Kidney (tissue), 14 donors: ENCODE measurements around the gene BUB1B. TPM values are rescaled to one million over a fixed set of nuclear protein-coding genes. Genes with fewer than 3 reads are reported as not detected.
"Not testable (repeated sequence)": the region's sequence is repeated elsewhere in the genome, so short reads cannot be mapped to it uniquely, and the experiment has no call there.

ENCODE experiments used
- DNase-seq, 5 donors: peaks; one replicate each; pipeline ENCODE4 v3.0.0-alpha.2; 2013 to 2020
- FAIRE-seq: peaks from 2 replicates; lab custom pipeline; 2012; peaks lifted over from hg19 to GRCh38; lab: Jason Lieb, UNC
- H3K27ac ChIP-seq, 2 donors: one replicate each; pipeline ENCODE4 v1.7.0; 2013; ENCODE audit warnings: low read depth in 2 of 2, low read length in 2 of 2, inconsistent platforms in 1 of 2
- H3K27me3 ChIP-seq: one replicate; pipeline ENCODE4 v1.7.1; 2013; ENCODE audit warnings: low read length, inconsistent platforms; ENCODE audit not compliant: control insufficient read depth, insufficient read depth
- H3K36me3 ChIP-seq, 3 donors: one replicate each; pipeline versions ENCODE4 v1.7.0 to v1.7.1; 2013; ENCODE audit warnings: low read length in 3 of 3, control low read depth in 1 of 3, inconsistent platforms in 1 of 3; ENCODE audit not compliant: insufficient read depth in 3 of 3, control insufficient read depth in 2 of 3
- H3K4me1 ChIP-seq, 3 donors: one replicate each; pipeline versions ENCODE4 v1.7.0 to v1.7.1; 2013; ENCODE audit warnings: low read length in 3 of 3, inconsistent platforms in 1 of 3, low read depth in 1 of 3; ENCODE audit not compliant: control insufficient read depth in 2 of 3, insufficient read depth in 2 of 3
- H3K4me3 ChIP-seq, 3 donors: one replicate each; pipeline versions ENCODE4 v1.7.0 to v1.8.1; 2013; ENCODE audit warnings: low read length in 3 of 3, control low read depth in 1 of 3, inconsistent platforms in 1 of 3
- H3K9ac ChIP-seq, 3 donors: one replicate each; pipeline versions ENCODE4 v1.7.0 to v1.7.1; 2013; ENCODE audit warnings: low read length in 3 of 3, control low read depth in 1 of 3, inconsistent platforms in 1 of 3
- H3K9me3 ChIP-seq, 3 donors: one replicate each; pipeline versions ENCODE4 v1.7.0 to v1.7.1; 2013; ENCODE audit warnings: low read length in 3 of 3, control low read depth in 1 of 3, inconsistent platforms in 1 of 3; ENCODE audit not compliant: control insufficient read depth in 2 of 3, insufficient read depth in 1 of 3
- CTCF ChIP-seq: IDR thresholded peaks from 3 replicates; pipeline ENCODE4 v1.5.1; 2012; ENCODE audit warnings: mild to moderate bottlenecking, moderate library complexity, borderline replicate concordance; ENCODE audit not compliant: insufficient read depth; ENCODE audit errors: extremely low read depth
- intact Hi-C: fragments of 100-400 bp; cut with DNase I; formaldehyde crosslinking; loops from one replicate; pipeline ENCODE4 v1.11.1; 2022
- polyA plus RNA-seq: library from polyadenylated mRNA; stranded (reverse); fragments of 350-450 nt; fragmentation: Illumina TruSeq; extraction: RNeasy Lipid Tissue Mini Kit (QIAGEN cat#74804); gene quantifications from one replicate; pipeline ENCODE4 v1.2.3, GENCODE V29; 2014; ENCODE audit warnings: low read depth, low replicate concordance; ENCODE audit not compliant: insufficient read depth
- total RNA-seq: library from RNA; stranded (reverse); fragmentation: NEBNext Ultra II Directional; extraction: Animal tissue kit (Norgen Biotek cat#: 25700); gene quantifications from one replicate; pipeline ENCODE4 v1.2.1, GENCODE V29; 2021
- donor health status: control.
- donor health status: control.
- donor health status: control.
- donor health status: control.
- donor health status: control.
- donor health status: DM: yes; HTN: yes; CAD: no.
- donor health status: Normal renal cell carcinoma (clear cell type).

The BUB1B gene
- total and polyA plus RNA-seq, 2 donors from 2014 or later = 0.69 to 0.94 TPM

GRCh38 chr15:40136470-40137302, 24.2 kb upstream of the BUB1B start:
- DNase-seq = peak in 4 of 5 donors; percentile 17 to 58 (median 36)
- Histone ChIP-seq H3K36me3 (no peaks in the 10 kb centered on the region), H3K9me3 (no peaks in the 10 kb centered on the region), H3K4me1 (no peaks in the 10 kb centered on the region), H3K4me3 (no peak overlapping the region), H3K27ac (no peak overlapping the region), H3K9ac (no peak overlapping the region), H3K27me3 (no peaks in the 10 kb centered on the region)
- FAIRE-seq = no peak
- TF ChIP-seq CTCF = no peak
- intact Hi-C loops = no loop called here

- Histone ChIP-seq H3K9ac (no peak overlapping the region), H3K36me3 (no peaks in the 10 kb centered on the region), H3K27me3 (no peaks in the 10 kb centered on the region), H3K27ac (no peak overlapping the region), H3K4me3 (no peak overlapping the region), H3K4me1 (no peaks in the 10 kb centered on the region), H3K9me3 (no peaks in the 10 kb centered on the region)
- intact Hi-C loops = no loop called here
- FAIRE-seq (no peak), DNase-seq (no peak)
- TF ChIP-seq CTCF = no peak
Observed at GRCh38 chr15:40137303-40138200, 23.3 kb upstream of the BUB1B start.

GRCh38 chr15:40138201-40138570, 22.7 kb upstream of the BUB1B start:
- intact Hi-C loops, H3K4me3 ChIP-seq, FAIRE-seq, H3K9me3 ChIP-seq, H3K36me3 ChIP-seq, H3K4me1 ChIP-seq, DNase-seq, H3K27ac ChIP-seq, H3K9ac ChIP-seq, H3K27me3 ChIP-seq: not testable (repeated sequence)

GRCh38 chr15:40142428-40142827, 18.4 kb upstream of the BUB1B start:
- intact Hi-C loops = no loop called here
- H3K36me3 ChIP-seq = no peaks in the 10 kb centered on the region
- H3K27ac ChIP-seq = no peak overlapping the region
- FAIRE-seq (no peak), DNase-seq (no peak)
- no peak overlapping the region for H3K9ac ChIP-seq
- H3K4me3 ChIP-seq = no peak overlapping the region
- H3K4me1 ChIP-seq = no peaks in the 10 kb centered on the region
- TF ChIP-seq CTCF = no peak
- H3K27me3 ChIP-seq = no peaks in the 10 kb centered on the region
- H3K9me3 ChIP-seq = no peaks in the 10 kb centered on the region
